Ureter (tissue), 1 donor: Measurements from ENCODE around the gene AXDND1. TPM values are rescaled to one million over a fixed set of nuclear protein-coding genes. Genes with fewer than 3 reads are reported as not detected.

ENCODE experiments used
- DNase-seq: peaks from one replicate; pipeline ENCODE4 v3.0.0-alpha.2; 2020; ENCODE audit warnings: low spot score
- total RNA-seq: library from RNA; stranded (reverse); gene quantifications from one replicate; pipeline ENCODE4 v1.2.4, GENCODE V29; 2023
- donor health status: DM: yes; HTN: yes; CAD: no.

The AXDND1 gene
- total RNA-seq, 1 donor from 2014 or later: 2.1 TPM

GRCh38 chr1:179576509-179576908 is 210.7 kb downstream of the AXDND1 start:
- no peak for DNase-seq

DNA sequence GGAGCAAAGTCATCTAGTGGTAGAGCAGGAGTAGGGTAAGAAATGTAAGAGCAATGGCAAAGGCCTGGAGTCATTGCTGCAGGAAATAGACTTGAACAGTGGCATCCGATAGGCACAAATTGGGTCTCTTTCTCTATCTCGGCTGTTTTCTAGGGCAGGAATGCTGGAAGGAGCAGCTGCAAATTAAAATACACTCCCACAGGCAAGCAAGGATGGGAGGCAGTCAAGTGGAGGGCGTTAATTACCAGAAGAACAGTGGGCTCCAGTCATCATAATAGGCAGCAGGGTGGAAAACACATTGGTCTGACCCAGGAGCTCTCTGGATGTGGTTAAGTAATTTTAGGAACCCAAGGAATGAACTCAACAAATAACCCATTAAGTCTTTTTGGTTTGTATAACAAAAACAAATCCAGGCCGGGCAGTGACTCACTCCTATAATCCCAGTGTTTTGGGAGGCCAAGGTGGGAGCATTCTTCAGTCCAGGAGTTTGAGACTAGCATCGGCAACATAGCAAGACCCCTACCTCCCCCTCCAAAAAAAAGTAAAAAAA is 218.1 kb downstream of the AXDND1 start:
- DNase-seq: no peak

DNA sequence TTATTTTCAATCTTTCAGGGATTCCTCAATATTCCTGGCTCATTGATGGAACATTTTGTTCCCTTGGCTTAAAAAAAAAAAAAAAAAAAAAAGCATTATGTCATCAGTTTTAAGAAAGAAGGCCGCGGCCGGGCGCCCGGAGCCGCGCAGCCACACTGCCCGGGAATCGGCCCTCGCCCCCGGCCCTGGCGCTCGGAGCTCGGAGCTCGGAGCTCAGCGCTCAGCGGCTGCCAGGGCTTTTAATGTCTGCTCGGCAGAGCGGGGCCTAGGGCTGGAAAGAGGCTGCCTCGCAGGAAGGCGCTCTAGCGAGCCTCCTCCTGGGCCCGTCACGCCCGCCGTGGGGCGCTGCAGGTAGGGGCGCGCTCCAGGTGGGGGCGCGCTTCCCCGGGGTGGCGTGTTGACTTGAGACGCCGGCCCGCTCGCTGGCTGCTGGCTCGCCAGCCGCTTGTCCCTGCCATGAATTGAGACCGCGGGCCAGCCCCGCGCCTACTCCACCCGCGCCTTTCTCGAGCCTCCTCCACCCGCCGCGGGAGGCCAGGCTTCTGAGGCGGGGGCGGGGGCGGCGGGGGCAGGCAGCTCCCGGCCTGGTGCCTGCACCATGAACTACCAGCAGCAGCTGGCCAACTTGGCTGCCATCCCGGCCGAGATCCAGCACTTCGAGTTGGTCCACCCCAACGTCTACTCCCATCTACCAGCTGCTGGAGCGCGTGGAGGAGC is 220.5 kb downstream of the AXDND1 start:
- no peak for DNase-seq

- DNase-seq: no peak
These were observed 221.6 kb downstream of the AXDND1 start for GRCh38 chr1:179587336-179587735.

- no peak for DNase-seq
These were observed 222.8 kb downstream of the AXDND1 start for GRCh38 chr1:179588425-179589024.

GRCh38 chr1:179589509-179589908 is 223.7 kb downstream of the AXDND1 start:
- DNase-seq: no peak

GRCh38 chr1:179590671-179591070 is 224.9 kb downstream of the AXDND1 start:
- no peak for DNase-seq

DNA sequence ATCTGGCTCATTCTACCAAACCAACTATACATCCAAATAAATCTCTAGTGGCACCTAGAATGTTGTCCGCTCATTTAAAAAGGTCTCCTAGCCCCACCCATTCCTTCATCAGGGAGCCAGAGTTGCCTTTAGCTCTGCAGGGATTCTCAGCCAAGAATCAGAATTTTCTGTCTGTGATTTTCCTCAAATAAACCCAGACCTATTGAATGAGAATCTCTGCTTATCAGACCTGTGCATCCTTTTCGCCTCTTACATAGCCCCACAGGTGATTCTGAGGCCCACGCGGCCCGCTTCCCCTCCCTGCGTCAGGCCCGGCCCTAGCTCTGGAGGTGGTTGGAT is 225.5 kb downstream of the AXDND1 start:
- DNase-seq: no peak

GRCh38 chr1:179591592-179592580 is 226.1 kb downstream of the AXDND1 start, which contains the start of gene TDRD5:
Gene TDRD5 (plus strand): TSS chr1:179591832. CDS start chr1:179592616, 784 bp downstream.
- DNase-seq: no peak

DNA sequence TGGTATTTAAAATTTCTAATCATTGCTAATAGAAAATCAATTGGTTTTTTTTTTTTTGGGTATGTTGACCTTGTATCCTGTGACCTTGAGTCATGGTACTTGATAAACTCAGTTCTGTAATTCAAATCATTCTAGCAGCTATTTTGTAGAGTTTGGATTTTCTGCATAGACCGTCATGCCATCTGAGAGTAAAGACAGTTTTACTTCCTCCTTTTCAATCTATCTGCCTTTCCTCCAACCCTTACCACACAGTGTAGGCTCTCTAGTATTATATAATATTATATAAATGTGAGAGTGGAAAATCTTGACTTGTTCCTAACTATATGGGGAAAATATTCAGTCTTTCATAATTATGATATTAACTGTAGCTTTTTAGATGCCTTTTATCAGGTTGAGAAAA is 232.9 kb downstream of the AXDND1 start:
- DNase-seq: no peak

GRCh38 chr1:179599623-179600249 is 234.0 kb downstream of the AXDND1 start:
- DNase-seq: no peak

- no peak for DNase-seq
These were observed 235.3 kb downstream of the AXDND1 start for GRCh38 chr1:179601093-179601492.

Other genes starting within 250 kb of the AXDND1 start
- 35.0 TPM for gene ABL2, start 136.3 kb upstream of the AXDND1 start, total RNA-seq
- gene SOAT1, start 72.2 kb upstream of the AXDND1 start, total RNA-seq: 33.3 TPM
- not detected for gene NPHS2, start 210.0 kb downstream of the AXDND1 start, total RNA-seq
- gene TDRD5, start 225.9 kb downstream of the AXDND1 start, total RNA-seq: 1.0 TPM